Ishikawa (cell line): ENCODE results near the gene TMEM69.

Source experiments
- CEBPB ChIP-seq: IDR thresholded peaks from 2 replicates; pipeline ENCODE4 v1.6.1; 2012
- CREB1 ChIP-seq: IDR thresholded peaks from 2 replicates; pipeline ENCODE4 v1.6.1; 2012; ENCODE audit warnings: low read depth
- EGR1 ChIP-seq: IDR thresholded peaks from 2 replicates; pipeline ENCODE4 v1.6.1; 2012
- EP300 ChIP-seq: IDR thresholded peaks from 2 replicates; pipeline ENCODE4 v1.6.1; 2012; ENCODE audit warnings: borderline replicate concordance
- FOXM1 ChIP-seq: IDR thresholded peaks from 2 replicates; pipeline ENCODE4 v1.6.1; 2012; ENCODE audit warnings: low read depth, borderline replicate concordance
- NFIC ChIP-seq: IDR thresholded peaks from 2 replicates; pipeline ENCODE4 v1.6.1; 2012
- RAD21 ChIP-seq: IDR thresholded peaks from 2 replicates; pipeline ENCODE4 v1.6.1; 2012; ENCODE audit warnings: low read depth
- TAF1 ChIP-seq: IDR thresholded peaks from 2 replicates; pipeline ENCODE4 v1.6.1; 2012; ENCODE audit warnings: low read depth, mild to moderate bottlenecking
- TCF12 ChIP-seq: IDR thresholded peaks from 2 replicates; pipeline ENCODE4 v1.6.1; 2012; ENCODE audit warnings: low read depth
- TEAD4 ChIP-seq: IDR thresholded peaks from 2 replicates; pipeline ENCODE4 v1.6.1; 2012
- YY1 ChIP-seq: IDR thresholded peaks from 2 replicates; pipeline ENCODE4 v1.6.1; 2012; ENCODE audit warnings: low read depth
- ZBTB7A ChIP-seq: IDR thresholded peaks from 2 replicates; pipeline ENCODE4 v1.6.1; 2012; ENCODE audit warnings: low read depth
- TF ChIP-seq, protein P1 (sequence below): IDR thresholded peaks from 2 replicates; pipeline ENCODE4 v1.6.1; 2012; ENCODE audit warnings: low read depth, mild to moderate bottlenecking
- TF ChIP-seq, protein P2 (sequence below): IDR thresholded peaks from 2 replicates; pipeline ENCODE4 v1.6.1; 2012
- TF ChIP-seq, protein P3 (sequence below): IDR thresholded peaks from 2 replicates; pipeline ENCODE4 v1.6.1; 2012

The TMEM69 gene

GRCh38 chr1:45687014-45687753 is 797 bp upstream of the TMEM69 start:
- peak; percentile 52 for TF ChIP-seq TAF1
- no peak; the same call in 1 of the 2 replicates for TF ChIP-seq NFIC
- no peak for TF ChIP-seq ZBTB7A
- no peak for TF ChIP-seq TEAD4
- TF ChIP-seq EGR1, result peak; percentile 1; the same call in 1 of the 2 replicates
- peak; percentile 70; the same call in 1 of the 2 replicates for TF ChIP-seq CREB1
- no peak for TF ChIP-seq FOXM1
- TF ChIP-seq, protein P1, sequence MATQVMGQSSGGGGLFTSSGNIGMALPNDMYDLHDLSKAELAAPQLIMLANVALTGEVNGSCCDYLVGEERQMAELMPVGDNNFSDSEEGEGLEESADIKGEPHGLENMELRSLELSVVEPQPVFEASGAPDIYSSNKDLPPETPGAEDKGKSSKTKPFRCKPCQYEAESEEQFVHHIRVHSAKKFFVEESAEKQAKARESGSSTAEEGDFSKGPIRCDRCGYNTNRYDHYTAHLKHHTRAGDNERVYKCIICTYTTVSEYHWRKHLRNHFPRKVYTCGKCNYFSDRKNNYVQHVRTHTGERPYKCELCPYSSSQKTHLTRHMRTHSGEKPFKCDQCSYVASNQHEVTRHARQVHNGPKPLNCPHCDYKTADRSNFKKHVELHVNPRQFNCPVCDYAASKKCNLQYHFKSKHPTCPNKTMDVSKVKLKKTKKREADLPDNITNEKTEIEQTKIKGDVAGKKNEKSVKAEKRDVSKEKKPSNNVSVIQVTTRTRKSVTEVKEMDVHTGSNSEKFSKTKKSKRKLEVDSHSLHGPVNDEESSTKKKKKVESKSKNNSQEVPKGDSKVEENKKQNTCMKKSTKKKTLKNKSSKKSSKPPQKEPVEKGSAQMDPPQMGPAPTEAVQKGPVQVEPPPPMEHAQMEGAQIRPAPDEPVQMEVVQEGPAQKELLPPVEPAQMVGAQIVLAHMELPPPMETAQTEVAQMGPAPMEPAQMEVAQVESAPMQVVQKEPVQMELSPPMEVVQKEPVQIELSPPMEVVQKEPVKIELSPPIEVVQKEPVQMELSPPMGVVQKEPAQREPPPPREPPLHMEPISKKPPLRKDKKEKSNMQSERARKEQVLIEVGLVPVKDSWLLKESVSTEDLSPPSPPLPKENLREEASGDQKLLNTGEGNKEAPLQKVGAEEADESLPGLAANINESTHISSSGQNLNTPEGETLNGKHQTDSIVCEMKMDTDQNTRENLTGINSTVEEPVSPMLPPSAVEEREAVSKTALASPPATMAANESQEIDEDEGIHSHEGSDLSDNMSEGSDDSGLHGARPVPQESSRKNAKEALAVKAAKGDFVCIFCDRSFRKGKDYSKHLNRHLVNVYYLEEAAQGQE, result no peak
- TF ChIP-seq YY1, result no peak
- peak; percentile 68; the same call in 1 of the 2 replicates for TF ChIP-seq CEBPB
- TF ChIP-seq RAD21, result no peak
- TF ChIP-seq TCF12, result peak; percentile 39; the same call in 1 of the 2 replicates
- TF ChIP-seq, protein P2, sequence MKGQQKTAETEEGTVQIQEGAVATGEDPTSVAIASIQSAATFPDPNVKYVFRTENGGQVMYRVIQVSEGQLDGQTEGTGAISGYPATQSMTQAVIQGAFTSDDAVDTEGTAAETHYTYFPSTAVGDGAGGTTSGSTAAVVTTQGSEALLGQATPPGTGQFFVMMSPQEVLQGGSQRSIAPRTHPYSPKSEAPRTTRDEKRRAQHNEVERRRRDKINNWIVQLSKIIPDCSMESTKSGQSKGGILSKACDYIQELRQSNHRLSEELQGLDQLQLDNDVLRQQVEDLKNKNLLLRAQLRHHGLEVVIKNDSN, result no peak
- peak; percentile 15; the same call in 1 of the 2 replicates for TF ChIP-seq EP300
- TF ChIP-seq, protein P3, sequence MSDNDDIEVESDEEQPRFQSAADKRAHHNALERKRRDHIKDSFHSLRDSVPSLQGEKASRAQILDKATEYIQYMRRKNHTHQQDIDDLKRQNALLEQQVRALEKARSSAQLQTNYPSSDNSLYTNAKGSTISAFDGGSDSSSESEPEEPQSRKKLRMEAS, result peak; percentile 71; the same call in 1 of the 2 replicates

GRCh38 chr1:45694823-45695222 is 6.8 kb downstream of the TMEM69 start:
- TF ChIP-seq EP300, result no peak
- TF ChIP-seq CEBPB, result no peak
- TF ChIP-seq RAD21, result no peak
- TF ChIP-seq FOXM1, result no peak
- TF ChIP-seq TEAD4, result no peak
- TF ChIP-seq, protein P2, result no peak
- TF ChIP-seq CREB1, result no peak
- TF ChIP-seq, protein P1, result no peak

GRCh38 chr1:45704637-45705036 is 16.7 kb downstream of the TMEM69 start:
- TF ChIP-seq FOXM1, result no peak

GRCh38 chr1:45713711-45714110 is 25.7 kb downstream of the TMEM69 start:
- TF ChIP-seq EP300 (no peak), CEBPB (no peak), CREB1 (no peak), TAF1 (no peak), RAD21 (no peak), TEAD4 (no peak), EGR1 (no peak), TCF12 (no peak), FOXM1 (no peak), ZBTB7A (no peak), YY1 (no peak), NFIC (no peak)
- TF ChIP-seq, protein P2, result no peak
- TF ChIP-seq, protein P3, result no peak
- TF ChIP-seq, protein P1, result no peak
